GM18861 (cell line): Measurements from ENCODE around the gene SMPD3.
A peak's percentile ranks its signal among the peaks of the same experiment; 100 is the strongest.

Experiments used
- ATAC-seq: cut with Tn5 transposase; IDR thresholded peaks from one replicate; pipeline ENCODE4 v1.9.1; 2021; ENCODE audit not compliant: unreplicated experiment

SMPD3 gene

DNA sequence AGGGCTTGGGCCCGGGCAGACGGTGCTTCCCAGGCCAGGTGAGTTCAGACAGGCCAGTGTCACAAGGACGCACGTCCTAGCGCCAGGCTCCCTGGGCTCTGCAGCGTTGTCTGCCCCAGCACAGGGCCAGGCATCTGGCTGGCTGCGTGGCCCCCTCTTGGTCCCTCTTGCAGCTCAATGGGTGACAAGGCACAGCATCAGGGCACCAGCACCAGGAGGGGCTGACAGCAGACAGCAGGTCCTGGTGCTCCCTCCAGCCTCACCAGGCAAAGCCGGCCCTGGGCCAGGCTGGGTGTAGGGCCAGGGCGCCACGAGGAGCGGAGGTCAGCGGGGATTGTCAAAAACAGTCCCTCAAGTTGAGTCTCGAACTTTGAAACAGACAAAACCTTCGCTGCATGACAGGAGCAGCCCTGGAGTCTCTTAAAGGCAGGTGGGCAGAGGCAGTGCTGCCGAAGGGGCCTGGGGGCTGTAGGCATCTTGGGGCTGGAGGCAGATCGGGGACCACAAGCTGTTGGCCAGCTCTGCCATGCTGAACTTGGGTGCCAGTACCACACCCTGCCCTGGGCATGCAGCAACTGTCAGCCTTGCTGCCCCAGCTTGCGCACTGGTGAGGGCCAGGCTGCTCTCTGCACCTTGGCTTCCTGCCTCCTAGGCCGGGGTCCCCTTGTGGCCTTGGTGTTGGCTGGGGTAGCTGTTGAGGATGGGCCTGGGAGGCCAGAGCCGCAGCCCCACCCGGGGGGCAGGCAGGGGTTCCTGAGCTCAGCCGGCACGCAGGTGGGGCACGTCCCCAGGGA, 88.7 kb downstream of the SMPD3 start:
- no peak for ATAC-seq

DNA sequence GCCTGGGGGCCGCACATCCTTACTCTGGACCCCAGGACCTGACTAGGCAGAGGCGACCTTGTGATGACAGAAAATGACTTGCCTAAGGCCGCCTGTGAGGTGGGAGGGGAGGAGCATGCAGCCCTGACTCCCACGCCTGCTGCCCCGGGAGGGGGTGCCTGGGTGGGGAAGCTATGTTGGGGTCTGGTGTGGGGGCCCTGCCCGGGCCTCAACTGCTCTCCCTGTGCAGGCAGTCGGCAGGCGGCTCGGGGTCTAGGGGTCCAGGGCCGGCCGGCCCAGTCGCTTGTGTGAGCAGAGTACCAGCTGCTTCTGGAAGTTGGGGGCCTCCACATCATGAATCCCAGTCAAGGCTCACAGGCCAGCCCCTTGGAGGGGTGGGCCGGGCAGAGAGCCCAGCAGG, 89.4 kb downstream of the SMPD3 start:
- no peak for ATAC-seq

DNA sequence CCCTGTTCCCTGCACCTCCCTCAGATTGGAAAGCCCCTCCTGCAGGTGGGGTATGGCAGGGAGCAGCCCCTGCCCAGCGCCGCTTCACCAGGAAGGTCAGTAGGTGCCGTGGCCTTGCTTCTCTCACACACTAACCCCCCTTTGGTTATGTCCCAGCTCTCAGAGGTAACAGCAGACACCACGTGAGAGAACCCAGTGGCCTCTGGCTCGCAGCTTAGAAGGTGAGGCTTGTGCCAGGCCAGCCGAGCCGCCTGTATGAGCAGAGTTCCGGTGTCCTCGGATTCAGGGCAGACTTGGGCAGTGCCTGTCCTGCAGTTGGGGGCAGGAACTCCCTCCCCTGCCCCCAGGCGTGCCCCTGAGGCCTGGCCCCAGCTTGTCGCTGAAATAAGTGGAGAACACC, 90.4 kb downstream of the SMPD3 start:
- no peak for ATAC-seq

DNA sequence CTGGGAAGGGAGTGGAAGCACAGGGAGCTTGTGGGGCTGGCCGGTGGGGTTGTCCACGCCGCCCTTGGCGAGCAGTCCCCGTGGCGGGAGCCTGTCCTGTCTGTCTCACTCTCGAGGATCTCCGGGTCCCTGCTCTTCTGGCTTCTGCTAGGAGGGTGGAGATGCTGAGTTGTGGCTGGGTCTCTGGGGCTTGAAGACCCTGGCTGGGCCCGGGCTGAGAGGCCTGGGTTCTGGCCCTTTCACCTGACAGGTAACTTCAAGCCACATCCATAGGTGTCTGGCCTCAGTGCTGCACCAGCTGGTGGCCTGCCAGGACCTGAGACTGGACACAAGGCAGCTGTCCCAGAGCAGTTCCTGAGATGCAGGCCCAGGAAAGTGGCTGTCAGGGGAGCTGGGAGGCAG, 90.8 kb downstream of the SMPD3 start:
- no peak for ATAC-seq

DNA sequence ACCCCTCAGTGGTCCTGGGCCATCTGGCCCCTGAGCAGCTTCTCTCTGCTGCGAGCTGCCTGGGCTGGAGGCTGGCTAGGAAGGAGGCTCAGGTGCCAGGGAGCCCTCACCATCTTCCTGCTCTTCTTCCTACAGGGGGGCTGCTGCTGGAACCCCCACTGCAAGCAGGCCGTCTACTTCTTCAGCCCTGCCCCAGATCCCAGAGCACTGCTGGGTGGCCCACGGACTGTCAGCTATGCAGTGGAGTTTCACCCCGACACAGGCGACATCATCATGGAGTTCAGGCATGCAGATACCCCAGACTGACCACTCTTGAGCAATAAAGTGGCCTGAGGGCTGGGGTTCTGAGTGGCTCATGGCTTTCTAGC, 91.4 kb downstream of the SMPD3 start:
- no peak for ATAC-seq

DNA sequence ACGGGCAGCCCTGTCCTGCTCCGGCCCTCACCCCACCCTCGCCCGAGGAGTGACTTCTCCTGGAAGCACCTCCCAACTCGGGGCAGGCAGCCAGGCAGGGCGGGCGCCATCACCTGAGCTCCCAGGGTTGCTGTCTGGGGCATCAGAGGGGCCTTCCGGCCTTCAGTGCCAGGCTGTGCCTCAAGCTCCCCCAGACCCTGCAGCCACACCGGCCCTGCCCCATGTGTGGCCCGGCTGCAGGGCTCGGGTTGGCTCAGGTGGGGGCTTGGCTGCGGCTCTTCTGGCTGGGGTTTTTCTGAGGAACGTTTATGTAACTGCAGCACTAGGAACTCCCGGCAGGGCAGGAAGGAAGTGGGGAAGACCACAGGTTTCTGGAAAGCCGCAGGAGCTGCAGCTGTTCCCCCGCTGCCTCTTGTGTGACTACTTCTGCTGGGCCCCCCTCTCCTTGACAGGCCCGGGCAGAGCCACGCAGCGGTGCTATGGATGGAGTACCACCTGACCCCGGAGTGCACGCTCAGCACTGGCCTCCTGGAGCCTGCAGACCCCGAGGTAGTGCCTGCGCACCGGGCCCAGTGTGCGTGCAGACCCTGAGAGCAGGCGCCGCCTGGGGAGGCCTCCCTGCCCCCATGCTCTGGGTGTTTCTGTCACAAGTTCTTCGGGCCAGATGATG, 91.9 kb downstream of the SMPD3 start:
- peak; percentile 75 for ATAC-seq

DNA sequence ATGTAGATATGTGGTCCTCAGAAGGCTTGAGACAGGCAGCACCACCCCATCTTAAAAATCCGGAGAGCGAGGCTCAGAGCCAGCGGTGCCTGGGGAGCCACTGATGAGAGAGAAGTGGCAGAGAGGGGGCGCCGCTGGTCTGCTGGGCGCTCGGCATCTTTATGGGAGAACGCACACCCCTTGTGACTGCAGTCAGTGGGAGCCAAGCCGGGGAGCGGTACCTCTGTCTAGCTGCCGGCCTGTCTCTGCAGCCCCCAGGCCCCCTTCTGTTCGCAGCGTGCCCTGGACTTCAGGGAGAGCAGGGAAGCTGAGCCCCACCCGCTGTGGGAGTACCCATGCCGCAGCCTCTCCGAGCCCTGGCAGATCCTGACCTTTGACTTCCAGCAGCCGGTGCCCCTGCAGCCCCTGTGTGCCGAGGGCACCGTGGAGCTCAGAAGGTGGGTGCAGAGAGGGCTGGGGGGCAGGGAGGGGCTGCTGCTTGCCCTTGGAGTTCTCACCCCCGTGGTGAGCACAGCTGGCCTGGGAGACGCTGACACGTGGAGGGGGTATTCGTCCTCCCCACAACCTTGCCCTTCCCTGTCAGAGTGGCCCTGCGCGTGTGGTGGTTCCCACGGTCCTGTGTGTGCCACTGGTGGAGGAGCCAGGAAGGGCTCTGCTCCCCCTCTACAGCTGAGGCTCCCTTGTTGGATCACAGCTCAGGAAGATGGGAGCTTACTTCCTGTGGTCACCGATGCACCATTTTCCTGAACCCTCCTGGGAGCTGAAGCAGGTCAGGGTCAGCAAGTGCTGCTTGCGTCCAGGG, 92.7 kb downstream of the SMPD3 start:
- ATAC-seq = no peak

DNA sequence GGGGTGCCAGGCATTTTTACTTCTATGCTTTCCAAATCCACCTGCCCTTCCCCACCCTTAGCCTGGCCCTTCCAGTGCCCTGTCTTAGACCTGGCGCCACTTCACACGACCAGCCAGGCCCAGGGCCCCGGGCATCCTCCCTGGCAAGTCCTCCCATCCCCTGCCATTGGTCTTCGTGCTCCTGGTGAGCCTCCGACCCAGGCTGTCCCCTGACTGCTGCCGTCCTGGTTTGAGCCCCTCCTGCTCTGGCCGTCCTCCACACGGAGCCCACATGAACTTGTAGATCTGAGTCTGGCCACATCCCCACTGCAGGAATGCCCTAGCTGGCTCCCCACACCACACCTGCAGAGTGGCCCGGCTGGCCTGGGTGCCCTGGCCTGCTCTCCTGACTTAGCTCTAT, 93.5 kb downstream of the SMPD3 start:
- ATAC-seq = no peak

DNA sequence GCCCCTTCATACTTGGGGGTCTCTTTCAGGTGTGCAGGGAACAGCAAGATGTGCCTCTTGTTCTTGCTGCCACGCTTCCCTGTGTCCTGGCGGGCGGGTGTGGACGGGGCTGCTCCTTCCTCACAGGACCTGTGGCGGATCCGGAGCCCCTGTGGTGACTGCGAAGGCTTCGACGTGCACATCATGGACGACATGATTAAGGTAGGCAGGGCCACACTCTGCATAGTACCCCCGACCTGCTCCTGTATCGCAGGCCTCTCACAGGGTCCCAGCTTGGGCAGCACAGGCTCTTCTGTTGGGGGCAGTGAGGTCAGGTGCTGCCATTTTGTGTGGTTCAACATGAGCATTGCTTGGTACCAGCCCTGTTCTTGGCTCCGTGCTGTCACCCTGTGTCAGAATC, 94.9 kb downstream of the SMPD3 start:
- no peak for ATAC-seq

DNA sequence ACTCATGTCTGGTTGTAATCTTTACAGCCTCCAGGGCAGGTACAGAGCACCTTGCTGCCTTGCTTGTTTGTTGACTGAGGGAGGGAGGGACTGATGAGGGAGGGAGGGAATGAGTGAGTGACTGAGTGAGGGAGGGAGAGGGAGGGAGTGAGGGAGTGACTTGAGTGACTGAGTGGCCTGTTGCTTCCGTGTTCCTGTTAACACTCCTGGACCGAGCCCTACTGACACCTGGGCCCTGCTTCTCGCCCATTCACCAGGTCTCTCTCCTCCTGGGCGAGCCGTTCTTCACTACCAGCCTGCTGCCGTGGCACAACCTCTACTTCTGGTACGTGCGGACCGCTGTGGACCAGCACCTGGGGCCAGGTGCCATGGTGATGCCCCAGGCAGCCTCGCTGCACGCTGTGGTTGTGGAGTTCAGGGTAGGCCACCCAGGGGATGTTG, 96.3 kb downstream of the SMPD3 start:
- ATAC-seq = no peak

DNA sequence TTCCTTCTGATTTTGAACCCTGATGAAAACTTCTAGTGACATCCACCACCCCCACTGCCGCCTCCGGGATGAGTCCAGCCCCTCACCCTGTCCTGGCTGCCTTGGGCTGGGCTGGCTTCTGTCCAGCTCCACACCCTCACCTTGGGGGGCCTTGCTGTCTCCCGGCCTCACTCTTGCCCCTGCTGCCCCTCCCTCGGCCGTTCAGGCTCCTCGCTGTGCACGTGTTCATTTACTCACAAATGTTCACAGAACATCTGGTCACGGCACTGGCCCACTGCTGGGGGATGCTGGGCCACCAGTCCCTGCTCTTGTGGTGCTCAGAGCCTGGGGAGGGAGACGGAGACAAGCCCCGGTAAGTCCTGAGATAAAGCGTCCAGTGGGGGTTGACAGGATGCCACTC, 96.8 kb downstream of the SMPD3 start:
- ATAC-seq = no peak

DNA sequence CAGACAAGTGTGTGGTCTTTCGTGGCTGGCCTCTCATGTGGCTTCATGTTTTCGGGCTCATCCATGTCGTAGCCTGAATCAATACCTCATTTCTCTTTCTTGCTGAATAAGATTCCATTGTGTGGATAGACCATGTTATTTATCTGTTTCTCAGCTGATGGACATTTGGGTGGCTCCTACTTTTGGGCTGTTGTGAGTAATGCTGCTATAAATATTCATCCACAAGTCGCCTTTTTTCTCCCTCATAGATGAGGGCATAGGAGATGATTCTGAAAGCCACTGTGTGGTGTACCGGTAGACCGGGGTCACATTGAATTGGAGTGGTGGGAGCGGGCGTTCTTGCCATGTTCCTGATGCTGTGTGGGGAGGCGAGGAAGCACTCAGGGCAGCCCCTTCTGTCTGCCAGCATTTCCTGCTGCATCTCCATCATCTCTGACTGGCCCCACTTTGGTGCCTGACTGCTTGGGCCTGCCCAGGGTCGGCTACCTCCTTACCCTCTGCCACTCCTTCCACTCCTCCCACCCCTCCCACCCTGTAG, 97.4 kb downstream of the SMPD3 start:
- no peak for ATAC-seq

DNA sequence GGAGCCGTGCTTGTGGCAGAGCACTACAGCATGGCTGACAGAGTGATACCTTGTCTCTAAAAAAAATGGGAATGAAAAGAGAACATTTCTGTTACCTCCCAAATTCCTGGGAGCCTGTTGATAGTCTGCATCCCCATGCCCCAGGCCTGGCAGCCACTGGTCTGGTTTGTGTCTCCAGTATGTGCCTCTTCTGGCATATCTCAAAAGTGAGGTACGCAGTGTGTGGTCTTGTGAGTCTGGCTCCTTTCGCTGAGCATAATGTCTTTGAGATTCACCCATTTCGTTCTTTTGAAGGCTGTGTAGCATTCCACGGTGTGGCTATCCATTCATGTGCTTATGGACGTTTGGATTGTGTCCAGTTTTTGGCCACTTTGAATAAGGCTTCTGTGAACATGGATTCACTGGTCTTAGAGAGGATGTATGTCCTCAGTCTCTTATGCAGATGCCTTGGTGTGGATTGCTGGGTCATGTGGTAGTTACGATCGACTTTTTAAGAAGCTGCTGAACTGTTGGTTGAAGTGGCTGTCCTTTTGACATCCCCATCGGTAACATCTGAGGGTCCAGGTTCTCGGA, 98.4 kb downstream of the SMPD3 start:
- ATAC-seq = no peak

DNA sequence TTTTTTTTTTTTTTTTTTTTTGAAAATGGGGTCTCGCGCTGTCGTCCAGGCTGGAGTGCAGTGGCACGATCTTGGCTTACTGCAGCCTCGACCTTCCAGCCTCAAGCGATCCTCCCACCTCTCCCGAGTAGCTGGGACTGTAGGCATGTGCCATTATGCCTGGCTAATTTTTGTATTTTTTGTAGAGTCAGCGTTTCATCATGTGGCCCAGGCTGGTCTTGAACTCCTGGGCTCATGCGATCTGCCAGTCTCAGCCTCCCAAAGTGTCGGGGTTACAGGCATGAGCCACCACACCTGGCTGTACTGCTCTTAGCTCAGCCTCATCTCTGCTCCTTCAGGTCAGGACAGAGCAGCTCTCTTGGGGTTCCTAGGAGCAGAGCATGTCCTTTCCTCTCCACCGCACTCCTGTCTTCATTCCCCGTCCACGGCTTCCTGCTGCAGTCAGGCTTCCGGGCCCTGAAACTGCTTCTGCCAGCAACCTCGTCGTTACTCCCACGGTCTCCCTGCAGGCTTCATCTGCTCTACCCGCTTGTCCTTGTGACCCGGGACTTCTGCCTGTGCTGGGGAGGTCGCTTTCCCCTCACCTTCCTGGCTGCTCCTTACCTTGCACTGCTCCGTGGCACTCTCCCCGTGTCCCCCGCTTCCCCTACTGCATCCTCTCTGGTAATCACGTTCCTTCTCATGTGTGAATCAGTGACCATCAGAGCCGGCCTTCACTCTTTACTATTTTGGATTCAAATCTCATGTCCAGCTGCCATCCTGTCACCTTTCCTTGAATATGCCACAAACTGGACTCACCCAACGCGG, 99.5 kb downstream of the SMPD3 start:
- ATAC-seq = no peak

DNA sequence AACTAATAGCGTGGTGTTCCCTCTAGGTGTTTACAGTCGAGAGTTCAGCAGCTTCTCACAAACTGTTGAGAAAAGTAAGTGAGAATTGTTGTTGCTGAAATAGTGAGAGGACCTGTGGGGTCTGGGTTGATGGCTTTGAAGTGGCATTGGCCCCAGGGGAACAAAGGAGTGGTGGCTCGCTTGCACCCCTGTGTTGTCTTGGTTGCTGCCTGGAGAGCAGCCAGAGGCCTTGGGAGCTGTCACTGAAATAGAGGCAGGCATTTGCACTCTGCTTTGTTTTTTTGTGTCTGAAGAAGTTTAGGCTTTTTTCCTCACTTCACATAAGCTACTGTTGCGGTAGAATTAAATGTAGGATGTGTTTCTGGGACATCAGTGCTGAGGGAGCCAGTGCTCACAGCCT, 100.7 kb downstream of the SMPD3 start:
- ATAC-seq = no peak

DNA sequence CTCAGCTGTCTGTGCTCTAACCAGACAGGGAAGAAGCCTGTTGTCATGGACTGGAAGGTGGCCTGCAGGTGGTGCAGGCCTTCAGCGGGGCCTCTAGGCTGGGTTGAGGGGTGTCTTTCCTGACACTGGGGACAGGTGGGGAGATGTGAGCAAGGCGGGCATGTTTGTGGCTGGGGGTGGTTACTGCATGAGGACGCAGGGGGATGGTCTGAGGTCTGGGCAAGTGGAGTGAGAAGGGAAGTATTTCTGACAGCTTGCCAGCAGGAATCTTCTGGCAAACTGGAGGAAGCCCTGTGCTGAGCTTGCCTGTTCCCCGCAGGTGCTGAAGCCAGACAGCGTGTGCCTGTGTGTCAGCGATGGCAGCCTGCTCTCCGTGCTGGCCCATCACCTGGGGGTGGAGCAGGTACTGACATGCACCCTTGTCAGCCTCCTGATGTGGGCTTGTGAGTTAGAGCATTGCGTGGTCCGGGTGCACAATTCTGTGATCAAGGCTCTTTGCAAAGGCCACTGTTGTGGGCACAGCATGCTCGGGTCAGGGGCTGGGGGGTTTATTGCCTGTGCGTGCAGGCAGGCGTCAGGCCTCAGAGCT, 101.3 kb downstream of the SMPD3 start:
- no peak for ATAC-seq

DNA sequence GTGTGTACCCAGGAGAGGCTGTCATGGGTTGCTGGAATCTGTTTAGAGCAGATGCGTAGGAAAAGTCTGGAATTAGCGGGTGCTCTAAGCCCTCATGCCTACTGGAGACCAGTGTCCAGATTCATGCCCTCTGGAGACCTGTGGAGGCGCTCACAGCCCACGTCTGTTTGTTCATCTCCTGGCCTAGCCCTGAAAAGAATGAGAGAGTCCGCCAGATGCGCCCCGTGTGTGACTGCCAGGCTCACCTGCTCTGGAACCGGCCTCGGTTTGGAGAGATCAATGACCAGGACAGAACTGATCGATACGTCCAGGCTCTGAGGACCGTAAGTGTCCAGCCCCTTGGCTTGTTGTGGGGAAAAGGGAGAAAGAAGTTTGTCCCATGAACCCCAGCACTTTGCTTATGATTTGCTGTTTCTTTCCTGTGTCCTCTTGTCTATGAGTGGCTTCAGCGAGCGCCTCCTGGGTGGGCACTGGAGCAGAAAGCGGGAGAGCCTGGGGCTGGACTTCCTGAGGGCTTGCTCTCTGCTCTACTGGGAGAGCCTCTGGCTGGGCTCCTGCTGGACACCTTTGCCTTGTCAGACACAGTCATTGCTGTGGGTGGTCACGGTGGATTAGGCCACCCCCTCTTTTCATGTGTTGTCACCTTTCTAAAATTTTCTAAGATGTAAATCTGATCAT, 102.2 kb downstream of the SMPD3 start:
- no peak for ATAC-seq

DNA sequence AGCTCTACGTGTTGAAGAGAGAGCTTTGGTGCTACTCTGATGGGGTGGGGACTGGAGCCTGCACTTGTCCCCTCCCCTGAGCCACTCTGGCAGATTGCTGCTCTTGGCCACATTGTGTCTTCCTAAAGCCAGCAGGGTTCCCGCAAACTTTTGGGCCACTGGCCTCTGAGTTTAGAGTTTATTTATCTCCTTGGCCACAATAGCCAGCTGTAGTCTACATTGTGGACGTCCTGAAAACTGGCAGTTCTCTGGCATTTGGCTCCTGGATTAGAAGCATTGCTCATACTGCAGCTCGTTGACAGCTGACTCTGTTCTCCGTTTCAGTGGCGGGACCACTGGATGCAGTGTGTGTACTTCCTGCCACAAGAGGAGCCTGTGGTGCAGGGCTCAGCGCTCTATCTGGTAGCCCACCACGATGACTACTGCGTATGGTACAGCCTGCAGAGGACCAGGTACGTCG, 102.9 kb downstream of the SMPD3 start:
- ATAC-seq = no peak

DNA sequence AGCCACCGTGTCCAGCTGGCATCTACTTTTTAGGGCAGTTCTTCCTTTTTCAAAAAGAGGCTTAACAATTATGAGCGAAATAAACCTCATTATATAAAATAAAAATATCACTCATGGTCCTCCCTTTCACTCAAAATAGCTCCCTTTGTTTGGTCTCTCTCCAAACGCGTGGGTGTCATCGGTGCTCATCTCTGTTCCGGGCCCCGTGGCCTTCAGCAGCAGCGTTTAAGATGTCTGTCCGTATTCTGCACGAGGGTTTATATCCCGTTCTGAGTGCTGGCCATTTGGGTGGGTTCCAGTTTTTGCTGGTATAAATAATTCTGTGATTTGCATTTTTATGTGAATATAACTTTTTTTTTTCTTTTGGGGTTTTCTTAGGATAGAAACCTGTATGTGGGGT, 104.1 kb downstream of the SMPD3 start:
- no peak for ATAC-seq
